ENCODE data around the gene DOCK1.

DNA sequence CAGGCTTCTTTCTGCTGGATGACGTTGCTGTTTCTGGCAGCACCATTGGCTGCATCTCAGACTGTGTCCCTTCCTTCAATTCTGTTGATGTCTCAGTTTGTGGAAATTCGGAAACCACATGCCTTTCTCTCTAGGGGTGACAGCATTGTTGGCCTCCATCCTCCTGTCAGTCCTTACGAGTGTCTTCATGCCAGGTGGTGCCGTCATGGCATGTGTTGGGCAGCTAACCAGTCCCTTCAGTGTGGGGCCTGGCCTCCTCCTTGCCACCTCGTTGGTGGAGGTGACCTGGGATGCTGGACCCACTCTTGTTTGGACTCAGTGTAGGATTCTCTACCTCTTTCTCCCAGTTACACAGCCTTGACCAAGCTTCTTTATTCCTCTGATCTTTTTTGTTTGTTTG is 402.8 kb downstream of the DOCK1 start:
- TF ChIP-seq, protein P1, sequence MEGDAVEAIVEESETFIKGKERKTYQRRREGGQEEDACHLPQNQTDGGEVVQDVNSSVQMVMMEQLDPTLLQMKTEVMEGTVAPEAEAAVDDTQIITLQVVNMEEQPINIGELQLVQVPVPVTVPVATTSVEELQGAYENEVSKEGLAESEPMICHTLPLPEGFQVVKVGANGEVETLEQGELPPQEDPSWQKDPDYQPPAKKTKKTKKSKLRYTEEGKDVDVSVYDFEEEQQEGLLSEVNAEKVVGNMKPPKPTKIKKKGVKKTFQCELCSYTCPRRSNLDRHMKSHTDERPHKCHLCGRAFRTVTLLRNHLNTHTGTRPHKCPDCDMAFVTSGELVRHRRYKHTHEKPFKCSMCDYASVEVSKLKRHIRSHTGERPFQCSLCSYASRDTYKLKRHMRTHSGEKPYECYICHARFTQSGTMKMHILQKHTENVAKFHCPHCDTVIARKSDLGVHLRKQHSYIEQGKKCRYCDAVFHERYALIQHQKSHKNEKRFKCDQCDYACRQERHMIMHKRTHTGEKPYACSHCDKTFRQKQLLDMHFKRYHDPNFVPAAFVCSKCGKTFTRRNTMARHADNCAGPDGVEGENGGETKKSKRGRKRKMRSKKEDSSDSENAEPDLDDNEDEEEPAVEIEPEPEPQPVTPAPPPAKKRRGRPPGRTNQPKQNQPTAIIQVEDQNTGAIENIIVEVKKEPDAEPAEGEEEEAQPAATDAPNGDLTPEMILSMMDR (conservative IDR thresholded peaks at IDR 0.05 in 1 of 2, IDR thresholded peaks at IDR 0.05 in 1 of 2; ENCODE audit: low read depth in 1 of 2, low read length in 2 of 2), result no peak
- no peak for TF ChIP-seq EZH2 (IDR thresholded peaks at IDR 0.05; ENCODE audit: low read length, missing control alignments)

Measured in fibroblast of lung (primary cell).